SH-SY5Y (cell line): Measurements from ENCODE around the gene MEGF6.

Experiments used
- GATA2 ChIP-seq: IDR thresholded peaks from 2 replicates; pipeline ENCODE4 v1.6.1; 2011; ENCODE audit warnings: mild to moderate bottlenecking, low read depth, low read length
- GATA3 ChIP-seq: IDR thresholded peaks from 2 replicates; pipeline ENCODE4 v1.6.1; 2011; ENCODE audit warnings: low read depth, mild to moderate bottlenecking, low read length, moderate library complexity

DNA sequence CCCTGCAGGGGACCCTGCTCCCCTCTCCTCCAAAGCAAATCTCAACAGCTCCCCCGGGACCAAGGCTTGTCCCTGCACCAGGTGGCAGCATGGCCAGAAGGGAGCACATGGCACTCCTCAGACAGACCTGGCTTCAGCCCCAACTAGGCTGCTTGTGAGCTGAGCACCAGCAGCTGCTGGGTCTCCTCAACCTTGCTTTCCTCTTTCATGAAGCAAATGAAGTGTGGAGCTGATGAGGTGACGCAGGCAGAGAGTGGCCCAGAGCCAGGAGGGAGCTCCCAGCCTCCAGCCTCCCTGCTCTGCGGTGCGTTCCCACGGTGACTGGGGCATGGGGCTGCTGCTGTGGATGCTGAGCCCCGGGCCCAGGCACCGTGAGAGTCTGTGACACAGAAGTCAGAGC is 34.0 kb downstream of the MEGF6 start:
- TF ChIP-seq GATA2 (no peak), GATA3 (no peak)
